ENCODE results near the gene TIPRL. TPM values are rescaled to one million over a fixed set of nuclear protein-coding genes. Genes with fewer than 3 reads are reported as not detected.
A peak's percentile ranks its signal among the peaks of the same experiment; 100 is the strongest.
"Not testable (repeated sequence)": the region's sequence is repeated elsewhere in the genome, so short reads cannot be mapped to it uniquely, and the experiment has no call there.

TIPRL gene
- total and polyA plus RNA-seq, 12 donors = 9.3 to 59.3 (median 28.3) TPM

- 13 to 57% (median 47%) methylated on average over 1 of the region's 1 CpG for WGBS, 4 donors
- peak in 4 of 7 donors; percentile 10 to 59 (median 37) for DNase-seq
- no peak overlapping the region for H3K4me3 ChIP-seq
Observed at GRCh38 chr1:168202941-168203654, 24.3 kb downstream of the TIPRL start.

GRCh38 chr1:168206111-168206510 is 27.3 kb downstream of the TIPRL start:
- TF ChIP-seq CTCF (IDR thresholded peaks at IDR 0.05) (no peak), POLR2A (IDR thresholded peaks at IDR 0.05) (no peak)
- Histone ChIP-seq H3K4me3 (no peak overlapping the region), H3K9me3 (replicated peaks in 1 of 3) (no peaks in the 10 kb centered on the region), H3K27me3 (no peaks in the 10 kb centered on the region), H3K27ac (no peak overlapping the region), H3K36me3 (replicated peaks in 1 of 2) (peaks cover 0 to 4% of the 10 kb centered on the region in 2 donors), H3K4me1 (replicated peaks in 1 of 2) (no peaks in the 10 kb centered on the region)
- DNase-seq = no peak
- intact Hi-C loops (cut with DNase I) = no loop called here

More at GRCh38 chr1:168202941-168203654, 24.3 kb downstream of the TIPRL start:
- intact Hi-C loops (cut with DNase I) = no loop called here
- Histone ChIP-seq H3K9me3 (replicated peaks in 1 of 3) (no peaks in the 10 kb centered on the region), H3K27me3 (no peaks in the 10 kb centered on the region), H3K36me3 (replicated peaks in 1 of 2) (peaks cover 0 to 20% of the 10 kb centered on the region in 2 donors), H3K4me1 (replicated peaks in 1 of 2) (no peaks in the 10 kb centered on the region), H3K27ac (peak overlapping the region in 1 of 5 donors; percentile 18)
- TF ChIP-seq CTCF (IDR thresholded peaks at IDR 0.05) (no peak), POLR2A (IDR thresholded peaks at IDR 0.05) (no peak)

- intact Hi-C loops (cut with DNase I); H3K36me3 ChIP-seq (replicated peaks in 1 of 2): not testable (repeated sequence)
- WGBS, 4 donors = 90 to 100% (median 95%) methylated on average over 3 to 31 of the region's 34 CpGs
Observed at GRCh38 chr1:168207673-168208072, 28.9 kb downstream of the TIPRL start.

GRCh38 chr1:168210312-168210711 is 31.6 kb downstream of the TIPRL start:
- H3K27me3 ChIP-seq = no peaks in the 10 kb centered on the region
- WGBS, 4 donors = 68 to 95% (median 84%) methylated on average over 3 of the region's 3 CpGs
- no peaks in the 10 kb centered on the region for H3K36me3 ChIP-seq (replicated peaks in 1 of 2)
- TF ChIP-seq CTCF (IDR thresholded peaks at IDR 0.05) (no peak), POLR2A (IDR thresholded peaks at IDR 0.05) (no peak)
- H3K27ac ChIP-seq = no peak overlapping the region
- DNase-seq = no peak
- no peak overlapping the region for H3K4me3 ChIP-seq
- intact Hi-C loops (cut with DNase I) = no loop called here
- no peaks in the 10 kb centered on the region for H3K4me1 ChIP-seq (replicated peaks in 1 of 2)
- no peaks in the 10 kb centered on the region for H3K9me3 ChIP-seq (replicated peaks in 1 of 3)

More at GRCh38 chr1:168207673-168208072, 28.9 kb downstream of the TIPRL start:
- not testable (repeated sequence) for H3K9me3 ChIP-seq (replicated peaks in 1 of 3); DNase-seq; H3K27ac ChIP-seq; H3K4me3 ChIP-seq; H3K4me1 ChIP-seq (replicated peaks in 1 of 2); H3K27me3 ChIP-seq

- no peak for DNase-seq
- H3K4me1 ChIP-seq (replicated peaks in 1 of 2) = no peaks in the 10 kb centered on the region
Observed at GRCh38 chr1:168213349-168213748, 34.6 kb downstream of the TIPRL start.

More at GRCh38 chr1:168213349-168213748, 34.6 kb downstream of the TIPRL start:
- 95 to 100% (median 98%) methylated on average over 2 of the region's 2 CpGs for WGBS, 4 donors
- TF ChIP-seq CTCF (IDR thresholded peaks at IDR 0.05) = no peak
- TF ChIP-seq POLR2A (IDR thresholded peaks at IDR 0.05) = no peak
- H3K36me3 ChIP-seq (replicated peaks in 1 of 2) = no peaks in the 10 kb centered on the region
- no peak overlapping the region for H3K27ac ChIP-seq
- no peaks in the 10 kb centered on the region for H3K27me3 ChIP-seq
- no peak overlapping the region for H3K4me3 ChIP-seq
- intact Hi-C loops (cut with DNase I) = no loop called here
- H3K9me3 ChIP-seq (replicated peaks in 1 of 3) = no peaks in the 10 kb centered on the region
